A549 (cell line): Measurements from ENCODE around the gene L3HYPDH.
A peak's percentile ranks its signal among the peaks of the same experiment; 100 is the strongest.

Experiments used
- ELK1 ChIP-seq: fragments of 150-350 bp; IDR thresholded peaks from 2 replicates; pipeline ENCODE4 v1.6.1; 2014; ENCODE audit warnings: low read depth, mild to moderate bottlenecking, low read length
- MYC ChIP-seq: IDR thresholded peaks from 2 replicates; pipeline ENCODE4 v1.6.1; 2012; ENCODE audit warnings: mild to moderate bottlenecking, inconsistent platforms, low read length, improper control_type of control experiment, borderline replicate concordance
- PHF8 ChIP-seq: fragments of 200-600 bp; sonication (generic); IDR thresholded peaks from 2 replicates; pipeline ENCODE4 v1.6.1; 2016; ENCODE audit warnings: low read depth, mild to moderate bottlenecking, antibody characterized with exemption, moderate library complexity, borderline replicate concordance

GRCh38 chr14:59482541-59483331 is 1.5 kb downstream of the L3HYPDH start:
- TF ChIP-seq PHF8 (no peak), MYC (0 out of 2 replicates have a peak, but pooled peaks have one; percentile 5), ELK1 (no peak)
